GM12878 (cell line): ENCODE measurements around the gene MDN1. TPM values are rescaled to one million over a fixed set of nuclear protein-coding genes. Genes with fewer than 3 reads are reported as not detected.

Experiments
- ATAC-seq: fragments of 200-7000 bp; cut with Tn5 transposase; 3 replicates; pipeline ENCODE4 v1.9.1; 2020; ENCODE audit warnings: mild to moderate bottlenecking, moderate library complexity
- BruUV-seq: library from RNA; stranded (reverse); fragments of 400-500 nt; replicated peaks from 2 replicates; lab custom pipeline; 2021; lab: Mats Ljungman, UMichigan
- CTCF ChIA-PET: fragments of 300-600 bp; sonication (Branson Sonifier 250); formaldehyde crosslinking; extraction: SDS; loops from one replicate; lab custom pipeline; 2021; ENCODE audit warnings: inconsistent platforms; lab: Yijun Ruan, JAX
- POLR2A ChIA-PET: fragments of 350-600 bp; formaldehyde crosslinking; extraction: SDS; loops from one replicate; lab custom pipeline; 2021; ENCODE audit warnings: inconsistent platforms; lab: Charles Lee
- RAD21 ChIA-PET: fragments of 300-600 bp; sonication (Branson Sonifier 250); formaldehyde crosslinking; loops from one replicate; lab custom pipeline; 2023; ENCODE audit warnings: antibody characterized with exemption; ENCODE audit not compliant: unreplicated experiment; lab: Charles Lee
- SMC1A ChIA-PET: fragments of 300-600 bp; sonication (Branson Sonifier 250); formaldehyde crosslinking; loops from one replicate; lab custom pipeline; 2023; ENCODE audit not compliant: unreplicated experiment, uncharacterized antibody; lab: Charles Lee
- DNase-seq: peaks from one replicate; pipeline ENCODE4 v3.0.0-alpha.2; 2011; ENCODE audit warnings: low read depth, low spot score
- FAIRE-seq: peaks from 3 replicates; lab custom pipeline; 2011; peaks lifted over from hg19 to GRCh38; lab: Jason Lieb, UNC
- H2AFZ ChIP-seq: 2 replicates; pipeline ENCODE4 v1.6.0; 2011; ENCODE audit warnings: low read depth, low read length, control low read depth; ENCODE audit not compliant: control insufficient read depth
- H3K27ac ChIP-seq: 2 replicates; pipeline ENCODE4 v1.5.1; 2011; ENCODE audit warnings: control low read depth; ENCODE audit not compliant: control insufficient read depth, insufficient read depth
- H3K27me3 ChIP-seq, 2 experiments: replicated peaks in 1 of 2; 2 replicates each; pipeline versions ENCODE4 v1.6.0 to v1.6.1; 2011; ENCODE audit warnings: low read length in 1 of 2; ENCODE audit not compliant: control insufficient read depth in 2 of 2, insufficient read depth in 2 of 2
- H3K36me3 ChIP-seq, 2 experiments: 2 replicates each; pipeline ENCODE4 v1.5.1; 2011; ENCODE audit warnings: low read length in 1 of 2; ENCODE audit not compliant: control insufficient read depth in 2 of 2, insufficient read depth in 2 of 2
- H3K4me1 ChIP-seq: 2 replicates; pipeline ENCODE4 v1.6.1; 2011; ENCODE audit warnings: mild to moderate bottlenecking, low read length, moderate library complexity, mixed read lengths; ENCODE audit not compliant: control insufficient read depth, insufficient read depth
- H3K4me2 ChIP-seq: 2 replicates; pipeline ENCODE4 v1.6.0; 2011; ENCODE audit warnings: control low read depth; ENCODE audit not compliant: control insufficient read depth, insufficient read depth
- H3K4me3 ChIP-seq: fragments of 200-600 bp; sonication (generic); 2 replicates; pipeline ENCODE4 v1.5.1; 2016
- H3K79me2 ChIP-seq: 2 replicates; pipeline ENCODE4 v1.6.0; 2011; ENCODE audit warnings: low read length; ENCODE audit not compliant: control insufficient read depth, insufficient read depth
- H3K9ac ChIP-seq: 2 replicates; pipeline ENCODE4 v1.8.0; 2011; ENCODE audit warnings: low read length, control low read depth, mixed read lengths; ENCODE audit not compliant: control insufficient read depth, insufficient read depth
- H3K9me3 ChIP-seq: replicated peaks from 3 replicates; pipeline ENCODE4 v1.5.1; 2011; ENCODE audit warnings: mild to moderate bottlenecking, low read length; ENCODE audit not compliant: control insufficient read depth, insufficient read depth
- H4K20me1 ChIP-seq: 2 replicates; pipeline ENCODE4 v1.6.0; 2011; ENCODE audit not compliant: control insufficient read depth, insufficient read depth
- BHLHE40 ChIP-seq, 2 experiments: fragments of 450-650 bp in 1 of 2; IDR thresholded peaks; 2 replicates each; pipeline ENCODE4 v1.6.1; 2011 to 2017; ENCODE audit warnings: low read depth in 2 of 2, borderline replicate concordance in 1 of 2, improper control_type of control experiment in 1 of 2, low read length in 1 of 2, mild to moderate bottlenecking in 1 of 2
- BMI1 ChIP-seq: fragments of 450-650 bp; IDR thresholded peaks from 2 replicates; pipeline ENCODE4 v1.6.1; 2016; ENCODE audit warnings: mild to moderate bottlenecking, moderate library complexity, borderline replicate concordance
- CHD4 ChIP-seq: fragments of 200-600 bp; sonication (generic); IDR thresholded peaks from 2 replicates; pipeline ENCODE4 v1.6.1; 2016; ENCODE audit warnings: mild to moderate bottlenecking
- NR2C1 ChIP-seq: fragments of 450-650 bp; IDR thresholded peaks from 2 replicates; pipeline ENCODE4 v1.6.1; 2017; ENCODE audit warnings: antibody characterized with exemption, mild to moderate bottlenecking, moderate library complexity
- RAD21 ChIP-seq: IDR thresholded peaks from 2 replicates; pipeline ENCODE4 v1.6.1; 2011; ENCODE audit warnings: mild to moderate bottlenecking, low read depth, low read length, moderate library complexity; ENCODE audit not compliant: insufficient read depth
- RELA ChIP-seq: fragments of 450-650 bp; IDR thresholded peaks from 2 replicates; pipeline ENCODE4 v1.8.0; 2014; ENCODE audit warnings: borderline replicate concordance; ENCODE audit not compliant: partially characterized antibody
- RFX5 ChIP-seq: IDR thresholded peaks from 2 replicates; pipeline ENCODE4 v1.6.1; 2011; ENCODE audit warnings: low read depth, low read length, improper control_type of control experiment
- RUNX3 ChIP-seq: IDR thresholded peaks from 2 replicates; pipeline ENCODE4 v1.6.1; 2012; ENCODE audit warnings: low read length, inconsistent platforms
- STAT1 ChIP-seq: fragments of 450-650 bp; conservative IDR thresholded peaks from 2 replicates; pipeline ENCODE4 v1.6.1; 2014; ENCODE audit warnings: antibody characterized with exemption, mild to moderate bottlenecking
- WGBS: methylation state at CpG from one replicate; pipeline ENCODE4 v1.1.6; 2016; ENCODE audit warnings: low lambda C conversion rate; ENCODE audit not compliant: insufficient replicate concordance, insufficient coverage; ENCODE audit errors: missing lambda C conversion rate; 5-methylcytosine and 5-hydroxymethylcytosine counted together
- in situ Hi-C: fragments of 300-500 bp; cut with MboI; formaldehyde crosslinking; loops from 9 replicates; pipeline ENCODE4 v1.14.3; 2018; ENCODE audit warnings: mixed read lengths
- intact Hi-C: fragments of 100-400 bp; cut with micrococcal nuclease; formaldehyde crosslinking; loops from one replicate; pipeline ENCODE4 v1.14.2; 2022; ENCODE audit not compliant: unreplicated experiment
- polyA plus RNA-seq, 11 experiments: library from polyadenylated mRNA; depleted of rRNA in 4 of 11; unstranded in 6 of 11; stranded (reverse) in 5 of 11; fragments of >200 nt; fragmentation: Nextera tagmentation in 4 of 11; fragmentation: Illumina TruSeq in 1 of 11; extraction: Ambion mirVana in 4 of 11; extraction: Trizol in 1 of 11; gene quantifications; 1 replicate in 1 of 11; 2 replicates in 10 of 11; pipeline versions ENCODE4 v1.2.1 to v1.2.3, GENCODE V29; 2011 to 2016; ENCODE audit warnings: inconsistent platforms in 2 of 11, missing spikeins in 2 of 11, low read depth in 1 of 11
- total RNA-seq, 4 experiments: library from RNA; depleted of rRNA in 3 of 4; stranded (reverse); fragments of >200 nt in 3 of 4; fragmentation: Illumina TruSeq in 1 of 4; extraction: Trizol in 1 of 4; gene quantifications; 2 replicates each; pipeline versions ENCODE4 v1.2.1 to v1.2.3, GENCODE V29; 2013 to 2021
- TF ChIP-seq, protein P1 (sequence below): fragments of 450-650 bp; formaldehyde crosslinking; IDR thresholded peaks from 2 replicates; pipeline ENCODE4 v1.4.0; 2020; ENCODE audit warnings: mild to moderate bottlenecking, moderate library complexity
- TF ChIP-seq, protein P2 (sequence below): IDR thresholded peaks from 2 replicates; pipeline ENCODE4 v1.6.1; 2011; ENCODE audit warnings: low read depth, mild to moderate bottlenecking, low read length, moderate library complexity, borderline replicate concordance; ENCODE audit errors: extremely low read depth
- TF ChIP-seq, protein P3 (sequence below): fragments of 150-350 bp; IDR thresholded peaks from 2 replicates; pipeline ENCODE4 v1.6.1; 2014; ENCODE audit warnings: mild to moderate bottlenecking, low read depth, low read length
- TF ChIP-seq, protein P4 (sequence below): IDR thresholded peaks from 2 replicates; pipeline ENCODE4 v1.6.1; 2012; ENCODE audit warnings: low read length, inconsistent platforms
- TF ChIP-seq, protein P5 (sequence below): IDR thresholded peaks from 2 replicates; pipeline ENCODE4 v1.6.1; 2011; ENCODE audit warnings: borderline replicate concordance, low read depth, mild to moderate bottlenecking, moderate library complexity, low read length; ENCODE audit not compliant: insufficient read depth, poor library complexity, severe bottlenecking

The MDN1 gene
- total and polyA plus RNA-seq, 10 of the 15 experiments (the other 5 are each of a cell fraction or from before 2014, with no cell fraction given): 14.3 to 50.1 (median 22.1) TPM

DNA sequence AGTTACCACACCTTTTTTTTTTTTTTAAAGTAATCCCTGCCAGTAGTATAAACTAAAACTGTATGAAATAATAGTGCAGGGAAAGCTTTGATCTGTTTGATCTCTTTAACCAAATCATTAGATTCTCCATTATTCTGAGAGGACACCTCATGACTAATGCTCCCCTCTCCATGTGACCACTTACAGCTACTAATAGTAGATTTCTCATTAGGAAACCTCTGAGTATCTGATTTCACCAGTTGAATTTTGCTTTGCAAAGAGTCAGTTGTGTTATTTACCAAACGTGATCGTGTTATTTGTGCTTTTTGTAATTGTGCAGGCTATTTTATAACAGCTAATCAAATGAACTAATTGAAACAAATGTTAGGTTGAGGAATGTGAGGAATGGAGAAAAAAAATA, 22.6 kb upstream of the MDN1 start:
- no TSS peak for BruUV-seq
- intact Hi-C loops: no loop called here
- Histone ChIP-seq H3K27me3 (no peaks in the 10 kb centered on the region), H3K79me2 (peaks cover 5% of the 10 kb centered on the region), H4K20me1 (no peaks in the 10 kb centered on the region), H3K4me1 (no peaks in the 10 kb centered on the region), H3K4me3 (no peak overlapping the region), H3K9me3 (no peaks in the 10 kb centered on the region), H3K9ac (no peak overlapping the region), H3K27ac (no peak overlapping the region), H3K36me3 (no peaks in the 10 kb centered on the region; a peak in 1 of 4 replicates), H2AFZ (no peak overlapping the region), H3K4me2 (no peak overlapping the region)
- ChIA-PET RAD21 (no interaction called here), POLR2A (interaction anchor here (0.6 to 1.4 kb wide), 2 partner anchors 13 to 23 kb away, joined by 4 to 6 read pairs; partner anchors contain the start of gene MDN1), SMC1A (no interaction called here), CTCF (interaction anchor here (0.7 to 1.0 kb wide), 2 partner anchors 12 to 157 kb away, joined by 3 read pairs; no protein-coding TSS in a partner anchor)
- TF ChIP-seq, protein P1, sequence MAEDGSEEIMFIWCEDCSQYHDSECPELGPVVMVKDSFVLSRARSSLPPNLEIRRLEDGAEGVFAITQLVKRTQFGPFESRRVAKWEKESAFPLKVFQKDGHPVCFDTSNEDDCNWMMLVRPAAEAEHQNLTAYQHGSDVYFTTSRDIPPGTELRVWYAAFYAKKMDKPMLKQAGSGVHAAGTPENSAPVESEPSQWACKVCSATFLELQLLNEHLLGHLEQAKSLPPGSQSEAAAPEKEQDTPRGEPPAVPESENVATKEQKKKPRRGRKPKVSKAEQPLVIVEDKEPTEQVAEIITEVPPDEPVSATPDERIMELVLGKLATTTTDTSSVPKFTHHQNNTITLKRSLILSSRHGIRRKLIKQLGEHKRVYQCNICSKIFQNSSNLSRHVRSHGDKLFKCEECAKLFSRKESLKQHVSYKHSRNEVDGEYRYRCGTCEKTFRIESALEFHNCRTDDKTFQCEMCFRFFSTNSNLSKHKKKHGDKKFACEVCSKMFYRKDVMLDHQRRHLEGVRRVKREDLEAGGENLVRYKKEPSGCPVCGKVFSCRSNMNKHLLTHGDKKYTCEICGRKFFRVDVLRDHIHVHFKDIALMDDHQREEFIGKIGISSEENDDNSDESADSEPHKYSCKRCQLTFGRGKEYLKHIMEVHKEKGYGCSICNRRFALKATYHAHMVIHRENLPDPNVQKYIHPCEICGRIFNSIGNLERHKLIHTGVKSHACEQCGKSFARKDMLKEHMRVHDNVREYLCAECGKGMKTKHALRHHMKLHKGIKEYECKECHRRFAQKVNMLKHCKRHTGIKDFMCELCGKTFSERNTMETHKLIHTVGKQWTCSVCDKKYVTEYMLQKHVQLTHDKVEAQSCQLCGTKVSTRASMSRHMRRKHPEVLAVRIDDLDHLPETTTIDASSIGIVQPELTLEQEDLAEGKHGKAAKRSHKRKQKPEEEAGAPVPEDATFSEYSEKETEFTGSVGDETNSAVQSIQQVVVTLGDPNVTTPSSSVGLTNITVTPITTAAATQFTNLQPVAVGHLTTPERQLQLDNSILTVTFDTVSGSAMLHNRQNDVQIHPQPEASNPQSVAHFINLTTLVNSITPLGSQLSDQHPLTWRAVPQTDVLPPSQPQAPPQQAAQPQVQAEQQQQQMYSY (CRISPR knock-in tag): no peak
- TF ChIP-seq, protein P2, sequence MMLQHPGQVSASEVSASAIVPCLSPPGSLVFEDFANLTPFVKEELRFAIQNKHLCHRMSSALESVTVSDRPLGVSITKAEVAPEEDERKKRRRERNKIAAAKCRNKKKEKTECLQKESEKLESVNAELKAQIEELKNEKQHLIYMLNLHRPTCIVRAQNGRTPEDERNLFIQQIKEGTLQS: no peak
- TF ChIP-seq RFX5 (no peak), STAT1 (no peak), BHLHE40 (IDR thresholded peaks at IDR 0.05; ENCODE audit: borderline replicate concordance in 1 of 2, low read depth in 2 of 2, low read length in 1 of 2) (no peak), BMI1 (no peak), RUNX3 (no peak), RAD21 (no peak), RELA (no peak), NR2C1 (no peak), CHD4 (no peak)
- TF ChIP-seq, protein P3, sequence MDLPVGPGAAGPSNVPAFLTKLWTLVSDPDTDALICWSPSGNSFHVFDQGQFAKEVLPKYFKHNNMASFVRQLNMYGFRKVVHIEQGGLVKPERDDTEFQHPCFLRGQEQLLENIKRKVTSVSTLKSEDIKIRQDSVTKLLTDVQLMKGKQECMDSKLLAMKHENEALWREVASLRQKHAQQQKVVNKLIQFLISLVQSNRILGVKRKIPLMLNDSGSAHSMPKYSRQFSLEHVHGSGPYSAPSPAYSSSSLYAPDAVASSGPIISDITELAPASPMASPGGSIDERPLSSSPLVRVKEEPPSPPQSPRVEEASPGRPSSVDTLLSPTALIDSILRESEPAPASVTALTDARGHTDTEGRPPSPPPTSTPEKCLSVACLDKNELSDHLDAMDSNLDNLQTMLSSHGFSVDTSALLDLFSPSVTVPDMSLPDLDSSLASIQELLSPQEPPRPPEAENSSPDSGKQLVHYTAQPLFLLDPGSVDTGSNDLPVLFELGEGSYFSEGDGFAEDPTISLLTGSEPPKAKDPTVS: no peak
- TF ChIP-seq, protein P4, sequence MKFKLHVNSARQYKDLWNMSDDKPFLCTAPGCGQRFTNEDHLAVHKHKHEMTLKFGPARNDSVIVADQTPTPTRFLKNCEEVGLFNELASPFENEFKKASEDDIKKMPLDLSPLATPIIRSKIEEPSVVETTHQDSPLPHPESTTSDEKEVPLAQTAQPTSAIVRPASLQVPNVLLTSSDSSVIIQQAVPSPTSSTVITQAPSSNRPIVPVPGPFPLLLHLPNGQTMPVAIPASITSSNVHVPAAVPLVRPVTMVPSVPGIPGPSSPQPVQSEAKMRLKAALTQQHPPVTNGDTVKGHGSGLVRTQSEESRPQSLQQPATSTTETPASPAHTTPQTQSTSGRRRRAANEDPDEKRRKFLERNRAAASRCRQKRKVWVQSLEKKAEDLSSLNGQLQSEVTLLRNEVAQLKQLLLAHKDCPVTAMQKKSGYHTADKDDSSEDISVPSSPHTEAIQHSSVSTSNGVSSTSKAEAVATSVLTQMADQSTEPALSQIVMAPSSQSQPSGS: no peak
- TF ChIP-seq, protein P5, sequence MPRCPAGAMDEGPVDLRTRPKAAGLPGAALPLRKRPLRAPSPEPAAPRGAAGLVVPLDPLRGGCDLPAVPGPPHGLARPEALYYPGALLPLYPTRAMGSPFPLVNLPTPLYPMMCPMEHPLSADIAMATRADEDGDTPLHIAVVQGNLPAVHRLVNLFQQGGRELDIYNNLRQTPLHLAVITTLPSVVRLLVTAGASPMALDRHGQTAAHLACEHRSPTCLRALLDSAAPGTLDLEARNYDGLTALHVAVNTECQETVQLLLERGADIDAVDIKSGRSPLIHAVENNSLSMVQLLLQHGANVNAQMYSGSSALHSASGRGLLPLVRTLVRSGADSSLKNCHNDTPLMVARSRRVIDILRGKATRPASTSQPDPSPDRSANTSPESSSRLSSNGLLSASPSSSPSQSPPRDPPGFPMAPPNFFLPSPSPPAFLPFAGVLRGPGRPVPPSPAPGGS: no peak
- in situ Hi-C loops: no loop called here
- DNase-seq (no peak), FAIRE-seq (no peak), ATAC-seq (no peak)
- WGBS: 97% methylated on average over 2 of the region's 2 CpGs
